Dendritic cell treated with granulocyte-macrophage colony-stimulating factor and Interleukin-4, amounts not matched to agents 40 ng/mL and 50 ng/mL, for 4 days (primary cell): ENCODE measurements around the gene TMC5.
"Not testable (repeated sequence)": the region's sequence is repeated elsewhere in the genome, so short reads cannot be mapped to it uniquely, and the experiment has no call there.

Experiments used
- H3K27ac Mint-ChIP-seq: one replicate; pipeline ENCODE4 v1.8.0; 2022; ENCODE audit warnings: mild to moderate bottlenecking, mixed read lengths
- H3K27me3 Mint-ChIP-seq: one replicate; pipeline ENCODE4 v1.8.0; 2022; ENCODE audit warnings: mild to moderate bottlenecking, mixed read lengths
- H3K36me3 Mint-ChIP-seq: one replicate; pipeline ENCODE4 v1.8.0; 2022; ENCODE audit warnings: low read depth, mixed read lengths
- H3K4me1 Mint-ChIP-seq: one replicate; pipeline ENCODE4 v1.8.0; 2022; ENCODE audit warnings: low read depth, mixed read lengths
- H3K4me3 Mint-ChIP-seq: one replicate; pipeline ENCODE4 v1.8.0; 2022; ENCODE audit warnings: mild to moderate bottlenecking, moderate library complexity, mixed read lengths
- H3K9me3 Mint-ChIP-seq: one replicate; pipeline ENCODE4 v1.8.0; 2022; ENCODE audit warnings: mixed read lengths
- intact Hi-C: fragments of 100-400 bp; cut with micrococcal nuclease; formaldehyde crosslinking; loops from one replicate; pipeline ENCODE4 v1.15.0; 2022

The TMC5 gene

GRCh38 chr16:19417640-19418039, at the start of gene TMC5:
TSS of gene TMC5 (plus strand) at chr16:19417883. CDS start at chr16:19440039, 22,156 bp downstream.
- Mint-ChIP-seq H3K4me1 (no peaks in the 10 kb centered on the region), H3K9me3 (no peaks in the 10 kb centered on the region), H3K27ac (no peak within 1 kb of the TSS), H3K4me3 (no peak within 1 kb of the TSS), H3K36me3 (no peaks in the 10 kb centered on the region), H3K27me3 (peaks cover 30% of the 10 kb centered on the region)
- intact Hi-C loops, result no loop called here

GRCh38 chr16:19372541-19372940, 45.1 kb upstream of the TMC5 start:
- not testable (repeated sequence) for H3K4me3 Mint-ChIP-seq, H3K27ac Mint-ChIP-seq, H3K9me3 Mint-ChIP-seq, H3K4me1 Mint-ChIP-seq, H3K36me3 Mint-ChIP-seq
- intact Hi-C loops, result loop anchor here (5.0 kb wide), 1 partner anchor 190 kb away; no protein-coding TSS in a partner anchor
- peaks cover 29% of the 10 kb centered on the region for H3K27me3 Mint-ChIP-seq

GRCh38 chr16:19374402-19374801, 43.3 kb upstream of the TMC5 start:
- intact Hi-C loops, result loop anchor here (5.0 kb wide), 1 partner anchor 192 kb away; no protein-coding TSS in a partner anchor

GRCh38 chr16:19375561-19376158, 42.0 kb upstream of the TMC5 start:
- intact Hi-C loops, result loop anchor here (1.0 kb wide), 3 partner anchors 152 to 289 kb away; no protein-coding TSS in a partner anchor
- no peaks in the 10 kb centered on the region for H3K36me3 Mint-ChIP-seq

More at GRCh38 chr16:19374402-19374801, 43.3 kb upstream of the TMC5 start:
- Mint-ChIP-seq H3K4me3 (no peak overlapping the region), H3K27me3 (peaks cover 17% of the 10 kb centered on the region), H3K4me1 (no peaks in the 10 kb centered on the region), H3K36me3 (no peaks in the 10 kb centered on the region), H3K9me3 (no peaks in the 10 kb centered on the region), H3K27ac (no peak overlapping the region)

GRCh38 chr16:19377864-19378263, 39.8 kb upstream of the TMC5 start:
- no peak overlapping the region for H3K27ac Mint-ChIP-seq
- peaks cover 28% of the 10 kb centered on the region for H3K27me3 Mint-ChIP-seq
- H3K36me3 Mint-ChIP-seq, result no peaks in the 10 kb centered on the region
- H3K4me1 Mint-ChIP-seq, result no peaks in the 10 kb centered on the region
- no peaks in the 10 kb centered on the region for H3K9me3 Mint-ChIP-seq
- no peak overlapping the region for H3K4me3 Mint-ChIP-seq
- intact Hi-C loops, result no loop called here

More at GRCh38 chr16:19375561-19376158, 42.0 kb upstream of the TMC5 start:
- no peak overlapping the region for H3K27ac Mint-ChIP-seq
- H3K9me3 Mint-ChIP-seq, result no peaks in the 10 kb centered on the region
- no peak overlapping the region for H3K4me3 Mint-ChIP-seq
- H3K4me1 Mint-ChIP-seq, result no peaks in the 10 kb centered on the region
- peaks cover 16% of the 10 kb centered on the region for H3K27me3 Mint-ChIP-seq

GRCh38 chr16:19378511-19378910, 39.2 kb upstream of the TMC5 start:
- no peaks in the 10 kb centered on the region for H3K36me3 Mint-ChIP-seq
- no peaks in the 10 kb centered on the region for H3K9me3 Mint-ChIP-seq
- H3K27ac Mint-ChIP-seq, result no peak overlapping the region
- no peak overlapping the region for H3K4me3 Mint-ChIP-seq
- H3K4me1 Mint-ChIP-seq, result no peaks in the 10 kb centered on the region
- intact Hi-C loops, result no loop called here
- H3K27me3 Mint-ChIP-seq, result peaks cover 34% of the 10 kb centered on the region

GRCh38 chr16:19379838-19380237, 37.8 kb upstream of the TMC5 start:
- Mint-ChIP-seq H3K4me3 (no peak overlapping the region), H3K9me3 (no peaks in the 10 kb centered on the region), H3K27me3 (peaks cover 45% of the 10 kb centered on the region), H3K27ac (no peak overlapping the region), H3K36me3 (no peaks in the 10 kb centered on the region), H3K4me1 (no peaks in the 10 kb centered on the region)
- intact Hi-C loops, result no loop called here

- Mint-ChIP-seq H3K4me1 (no peaks in the 10 kb centered on the region), H3K9me3 (no peaks in the 10 kb centered on the region), H3K36me3 (no peaks in the 10 kb centered on the region), H3K27ac (no peak overlapping the region), H3K4me3 (no peak overlapping the region), H3K27me3 (peaks cover 48% of the 10 kb centered on the region)
- intact Hi-C loops, result no loop called here
These were observed 37.4 kb upstream of the TMC5 start for GRCh38 chr16:19380328-19380727.

GRCh38 chr16:19382084-19382801, 35.4 kb upstream of the TMC5 start:
- Mint-ChIP-seq H3K36me3 (no peaks in the 10 kb centered on the region), H3K27ac (no peak overlapping the region), H3K9me3 (peaks cover 13% of the 10 kb centered on the region), H3K27me3 (peaks cover 48% of the 10 kb centered on the region), H3K4me3 (no peak overlapping the region), H3K4me1 (no peaks in the 10 kb centered on the region)
- intact Hi-C loops, result no loop called here

- Mint-ChIP-seq H3K4me1 (no peaks in the 10 kb centered on the region), H3K27me3 (peaks cover 47% of the 10 kb centered on the region), H3K4me3 (no peak overlapping the region), H3K27ac (no peak overlapping the region), H3K36me3 (no peaks in the 10 kb centered on the region), H3K9me3 (peaks cover 19% of the 10 kb centered on the region)
- intact Hi-C loops, result no loop called here
These were observed 34.5 kb upstream of the TMC5 start for GRCh38 chr16:19382887-19383816.

- intact Hi-C loops, result no loop called here
- H3K27ac Mint-ChIP-seq, result no peak overlapping the region
- H3K9me3 Mint-ChIP-seq, result peaks cover 19% of the 10 kb centered on the region
- no peak overlapping the region for H3K4me3 Mint-ChIP-seq
- no peaks in the 10 kb centered on the region for H3K36me3 Mint-ChIP-seq
- peaks cover 61% of the 10 kb centered on the region for H3K27me3 Mint-ChIP-seq
- no peaks in the 10 kb centered on the region for H3K4me1 Mint-ChIP-seq
These were observed 33.0 kb upstream of the TMC5 start for GRCh38 chr16:19384656-19385055.

- H3K4me1 Mint-ChIP-seq, result no peaks in the 10 kb centered on the region
- intact Hi-C loops, result no loop called here
- no peak overlapping the region for H3K27ac Mint-ChIP-seq
- H3K36me3 Mint-ChIP-seq, result no peaks in the 10 kb centered on the region
- H3K27me3 Mint-ChIP-seq, result peaks cover 57% of the 10 kb centered on the region
- no peak overlapping the region for H3K4me3 Mint-ChIP-seq
- H3K9me3 Mint-ChIP-seq, result peaks cover 19% of the 10 kb centered on the region
These were observed 31.2 kb upstream of the TMC5 start for GRCh38 chr16:19386525-19386924.

- intact Hi-C loops, result loop anchor here (1.0 kb wide), 1 partner anchor 113 kb away; no protein-coding TSS in a partner anchor
- Mint-ChIP-seq H3K27ac (no peak overlapping the region), H3K9me3 (peaks cover 27% of the 10 kb centered on the region), H3K27me3 (peaks cover 55% of the 10 kb centered on the region), H3K36me3 (no peaks in the 10 kb centered on the region), H3K4me3 (no peak overlapping the region), H3K4me1 (no peaks in the 10 kb centered on the region)
These were observed 28.4 kb upstream of the TMC5 start for GRCh38 chr16:19389246-19389645.
